ENCODE results near the gene NLK.
"Not testable (repeated sequence)": the region's sequence is repeated elsewhere in the genome, so short reads cannot be mapped to it uniquely, and the experiment has no call there.

NLK gene

GRCh38 chr17:28042657-28042720 lies at the start of gene NLK:
Gene NLK, plus strand, starts transcription at chr17:28042677. Its CDS starts 197 bp downstream, at chr17:28042874.
- no peak for DNase-seq

GRCh38 chr17:27993161-27993695 lies 49.2 kb upstream of the NLK start:
- no peak for DNase-seq

- DNase-seq: no peak
Observed at GRCh38 chr17:27993723-27994310, 48.7 kb upstream of the NLK start.

GRCh38 chr17:27994586-27994985 lies 47.9 kb upstream of the NLK start:
- DNase-seq: no peak

GRCh38 chr17:27995554-27995953 lies 46.9 kb upstream of the NLK start:
- DNase-seq: no peak

GRCh38 chr17:27996202-27997043 lies 46.1 kb upstream of the NLK start:
- no peak for DNase-seq

- DNase-seq: no peak
Observed at GRCh38 chr17:27997044-27997401, 45.5 kb upstream of the NLK start.

- no peak for DNase-seq
Observed at GRCh38 chr17:27997522-27997921, 45.0 kb upstream of the NLK start.

- no peak for DNase-seq
Observed at GRCh38 chr17:28001149-28001548, 41.3 kb upstream of the NLK start.

- no peak for DNase-seq
Observed at GRCh38 chr17:28004344-28004743, 38.1 kb upstream of the NLK start.

- DNase-seq: not testable (repeated sequence)
Observed at GRCh38 chr17:28007925-28008324, 34.6 kb upstream of the NLK start.

- no peak for DNase-seq
Observed at GRCh38 chr17:28008513-28008912, 34.0 kb upstream of the NLK start.

- DNase-seq: no peak
Observed at GRCh38 chr17:28010406-28010805, 32.1 kb upstream of the NLK start.

- DNase-seq: peak; percentile 62
Observed at GRCh38 chr17:28018439-28019070, 23.9 kb upstream of the NLK start.

- DNase-seq: no peak
Observed at GRCh38 chr17:28020515-28020914, 22.0 kb upstream of the NLK start.

- no peak for DNase-seq
Observed at GRCh38 chr17:28029044-28029443, 13.4 kb upstream of the NLK start.

GRCh38 chr17:28030386-28030785 lies 12.1 kb upstream of the NLK start:
- peak; percentile 88 for DNase-seq

- no peak for DNase-seq
Observed at GRCh38 chr17:28031174-28031573, 11.3 kb upstream of the NLK start.

- no peak for DNase-seq
Observed at GRCh38 chr17:28033972-28034714, 8.3 kb upstream of the NLK start.

GRCh38 chr17:28035452-28035851 lies 7.0 kb upstream of the NLK start:
- not testable (repeated sequence) for DNase-seq

GRCh38 chr17:28035884-28036283 lies 6.6 kb upstream of the NLK start:
- not testable (repeated sequence) for DNase-seq

GRCh38 chr17:28038802-28039201 lies 3.7 kb upstream of the NLK start:
- DNase-seq: no peak

- DNase-seq: no peak
Observed at GRCh38 chr17:28039251-28039650, 3.2 kb upstream of the NLK start.

- DNase-seq: no peak
Observed at GRCh38 chr17:28040406-28040805, 2.1 kb upstream of the NLK start.

Data from NCI-H2029 treated with DMSO at 0.1 percent for 48 hours (cell line).